DMS79 (cell line): Measurements from ENCODE around the gene ZNHIT1.

Source experiments
- DNase-seq: peaks from one replicate; lab custom pipeline; 2025; lab: John Stamatoyannopoulos, UW

ZNHIT1 gene

DNA sequence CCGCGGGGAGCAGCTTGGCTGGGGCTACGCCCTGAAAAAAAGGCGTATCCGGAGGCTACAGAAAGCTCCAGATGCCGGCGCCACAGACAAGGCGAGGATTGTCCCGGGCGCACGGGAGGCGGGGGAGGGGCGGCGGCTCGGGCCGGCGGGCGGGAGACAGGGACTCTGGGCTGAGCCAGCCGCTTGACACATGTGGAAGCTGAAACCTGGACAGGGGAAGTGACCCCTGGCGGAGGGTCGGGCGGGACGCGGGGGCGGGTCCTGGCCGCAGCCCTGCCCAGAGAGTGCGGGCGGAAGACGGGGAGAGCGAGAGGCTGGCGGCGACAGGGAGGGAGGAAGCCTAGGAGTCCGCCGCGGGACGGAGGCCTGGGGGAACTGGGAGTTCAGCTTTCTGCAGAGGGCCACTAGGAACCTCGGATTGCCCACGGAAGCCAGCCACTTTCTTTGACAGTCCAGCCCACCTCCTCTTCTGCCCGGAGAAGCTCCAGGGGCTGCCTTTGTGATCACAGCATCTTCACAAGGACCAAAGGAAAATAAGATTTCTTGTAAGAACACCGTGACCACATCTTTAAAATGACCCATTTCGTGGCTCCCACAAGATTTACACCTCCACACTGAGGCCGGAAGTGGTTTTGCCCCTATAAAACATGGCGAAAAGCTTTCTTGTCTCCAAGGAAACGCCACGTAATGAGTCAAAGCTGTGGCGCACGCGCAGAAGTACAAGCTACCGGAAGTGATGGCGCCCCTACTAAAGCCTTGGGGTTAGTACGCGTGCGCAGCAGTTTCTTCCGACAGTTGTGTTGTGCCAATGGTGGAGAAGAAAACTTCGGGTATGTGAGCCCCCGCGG is at the start of gene ZNHIT1, which contains the start of gene PLOD3:
Gene ZNHIT1 (plus strand): TSS at position 778 of the 848 bp plus-strand sequence. CDS start 31 bp downstream, at position 809.
Gene PLOD3 (minus strand): TSS at position 194 of the 848 bp plus-strand sequence. CDS start 307 bp downstream, outside the sequence.
- peak; percentile 92 for DNase-seq

DNA sequence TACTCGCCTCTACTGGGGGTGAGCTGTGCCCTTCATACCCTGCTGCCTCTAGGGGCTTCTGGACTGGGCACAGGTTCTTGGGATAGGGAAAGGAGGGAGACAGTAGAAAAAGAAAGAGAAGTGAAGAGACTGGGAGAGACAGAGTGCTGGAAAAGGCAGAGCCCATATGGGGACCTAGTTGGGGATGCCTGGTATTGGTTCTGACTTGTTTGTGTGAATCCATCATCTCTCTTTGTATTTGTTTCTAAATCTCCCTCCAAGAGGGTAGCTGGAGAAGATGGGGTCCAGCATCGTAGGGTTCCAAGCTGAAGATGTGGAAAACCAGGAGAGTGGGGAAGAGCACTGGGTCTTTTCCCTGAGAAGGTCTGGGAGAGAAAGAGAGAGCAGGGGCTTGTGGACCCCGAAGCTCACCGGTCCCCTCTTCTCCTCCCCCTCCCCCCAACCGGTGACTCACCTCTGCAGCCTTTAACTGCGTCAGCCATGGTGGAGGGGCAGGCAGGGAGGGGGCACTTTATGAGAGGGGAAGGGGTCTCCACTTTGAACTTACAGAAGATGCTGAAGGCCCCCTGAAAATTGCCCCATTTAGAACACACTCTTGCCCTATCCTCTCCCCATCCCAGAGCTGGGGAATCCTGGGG is 49.4 kb upstream of the ZNHIT1 start:
- DNase-seq, result no peak

GRCh38 chr7:101169110-101169837 is 48.7 kb upstream of the ZNHIT1 start:
- no peak for DNase-seq

DNA sequence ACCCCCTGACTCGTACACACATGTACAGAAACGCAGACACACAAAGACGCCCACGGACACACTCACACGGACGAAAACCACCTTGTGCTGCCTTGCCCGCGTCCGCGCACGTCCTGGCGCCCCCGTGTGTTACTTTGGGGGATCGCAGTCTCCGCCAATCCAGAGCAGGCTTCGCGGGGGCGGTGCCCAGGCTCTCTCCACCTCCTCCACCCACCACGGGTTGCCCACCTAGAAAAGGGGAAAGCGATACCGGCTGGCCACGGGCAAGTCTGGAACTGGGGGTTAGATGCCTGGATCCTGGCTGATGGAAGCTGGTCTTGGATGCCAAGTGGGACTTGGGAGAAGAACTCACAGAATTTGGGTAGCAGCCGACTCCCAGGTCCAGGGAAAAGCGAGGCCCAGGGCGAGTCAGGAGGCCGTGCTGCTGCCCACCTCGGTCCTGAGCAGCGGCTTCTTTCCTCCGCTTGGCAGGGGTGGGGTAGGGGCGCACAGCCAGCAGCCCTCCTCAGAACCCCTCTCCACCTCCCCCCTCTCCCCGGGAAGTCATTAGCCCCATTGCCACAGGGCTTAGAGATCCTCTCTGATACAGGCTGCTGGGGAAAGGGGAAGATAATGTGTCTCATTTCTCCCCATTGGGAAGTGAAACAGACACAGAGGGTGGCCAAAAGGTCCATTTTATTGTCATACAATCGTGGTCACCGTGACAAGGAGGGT is 48.0 kb upstream of the ZNHIT1 start:
- DNase-seq, result no peak

DNA sequence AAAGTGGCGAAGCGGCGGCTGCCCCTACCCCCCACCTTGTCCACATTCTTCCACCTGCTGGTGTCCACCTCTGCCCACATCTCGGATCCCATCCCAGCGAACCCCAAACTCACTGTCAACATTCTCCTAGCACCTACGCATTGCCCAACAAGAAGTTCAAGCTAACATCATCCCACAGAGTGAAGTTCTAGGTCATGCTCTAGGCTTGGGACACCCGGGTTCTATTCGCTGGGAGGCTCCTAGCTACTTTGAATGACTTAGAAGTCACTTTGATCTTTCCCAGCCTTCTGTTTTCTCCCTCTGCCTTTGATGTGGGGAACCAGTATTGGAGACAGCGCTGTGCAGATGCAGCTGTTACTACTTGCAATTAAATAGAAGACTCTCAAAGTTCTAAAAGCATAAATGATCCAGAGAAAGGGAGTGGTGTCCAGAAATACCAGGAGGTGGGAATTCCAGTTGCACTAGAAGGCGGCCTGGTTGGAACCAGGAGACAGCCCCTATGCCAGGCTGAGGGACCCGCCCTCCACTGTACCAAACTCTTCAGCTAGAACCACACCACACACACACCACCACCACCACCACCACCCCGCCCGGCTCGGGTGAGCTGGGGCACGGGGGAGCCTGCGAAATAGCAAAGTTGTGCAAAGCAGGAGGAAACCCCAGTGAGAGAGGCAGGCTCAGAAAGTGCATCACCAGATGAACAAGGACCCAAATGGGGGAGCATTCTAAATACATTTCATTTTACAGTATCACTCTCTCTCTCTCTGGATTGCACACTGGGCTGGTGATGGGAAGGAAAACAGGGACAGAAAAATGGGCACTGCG is 47.1 kb upstream of the ZNHIT1 start:
- no peak for DNase-seq

DNA sequence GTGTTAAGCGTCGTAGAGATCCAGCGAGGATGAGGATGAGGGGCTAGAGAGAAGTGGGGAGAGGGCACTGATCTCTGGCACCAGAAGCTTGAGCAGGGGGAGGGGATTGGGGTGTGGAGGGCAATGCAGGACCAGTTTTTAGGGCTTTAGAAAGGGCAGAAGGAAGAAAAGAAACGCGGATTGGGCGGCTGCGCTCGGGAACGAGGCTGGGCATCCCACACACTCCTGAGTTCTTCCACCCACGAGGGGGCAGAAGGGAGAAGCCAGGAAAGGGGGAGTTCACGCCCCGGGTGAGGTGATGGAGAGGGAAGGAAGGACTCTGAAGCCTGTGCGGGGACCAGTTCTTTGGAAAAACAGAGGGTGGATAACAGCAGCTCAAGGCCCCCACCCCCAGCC is 46.5 kb upstream of the ZNHIT1 start:
- no peak for DNase-seq

DNA sequence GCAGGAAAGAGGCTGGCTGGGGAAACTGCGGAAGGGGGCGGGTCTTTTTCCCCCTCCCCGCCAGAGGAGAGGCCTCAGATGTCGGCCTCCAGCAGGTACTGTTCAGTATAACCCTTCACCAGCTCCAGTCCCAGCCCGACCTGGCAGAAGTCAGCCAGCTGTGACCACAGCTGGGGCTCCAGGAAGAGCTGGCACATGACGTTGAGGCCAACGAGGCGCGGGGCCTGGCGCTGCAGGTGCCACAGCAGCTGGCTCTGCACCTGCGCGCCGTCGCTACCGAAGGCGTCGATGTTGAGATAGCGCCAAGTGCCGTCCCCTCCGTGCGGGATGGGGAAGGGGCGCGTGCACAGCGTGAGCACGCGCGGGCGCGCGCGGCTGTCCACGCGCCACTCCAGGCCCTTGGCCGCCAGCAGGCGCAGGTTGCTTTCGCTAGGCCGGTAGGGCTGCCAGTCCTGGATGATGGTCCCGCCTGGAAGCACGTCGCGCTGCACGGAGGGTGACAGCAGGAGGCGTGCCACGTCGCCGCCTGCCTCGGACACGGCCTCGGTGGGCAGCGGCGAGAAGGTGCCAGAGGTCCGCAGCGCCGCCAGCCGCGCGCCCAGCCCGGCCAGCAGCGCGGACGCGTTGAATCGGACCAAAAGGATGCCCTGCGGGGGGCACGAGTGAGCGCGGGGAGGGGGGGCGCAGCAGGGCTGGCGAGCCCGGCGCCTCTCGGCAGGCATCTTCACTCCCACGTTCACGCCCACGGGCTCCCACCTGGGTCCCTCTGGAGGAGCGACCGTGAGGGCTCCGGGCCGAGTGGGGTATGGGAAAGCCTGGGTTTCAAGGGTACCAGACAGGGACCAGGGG is 45.7 kb upstream of the ZNHIT1 start:
- DNase-seq, result peak; percentile 87

- peak; percentile 79 for DNase-seq
Measured at GRCh38 chr7:101172854-101173751, 44.9 kb upstream of the ZNHIT1 start.

GRCh38 chr7:101173752-101174244 is 44.2 kb upstream of the ZNHIT1 start:
- DNase-seq, result peak; percentile 15

DNA sequence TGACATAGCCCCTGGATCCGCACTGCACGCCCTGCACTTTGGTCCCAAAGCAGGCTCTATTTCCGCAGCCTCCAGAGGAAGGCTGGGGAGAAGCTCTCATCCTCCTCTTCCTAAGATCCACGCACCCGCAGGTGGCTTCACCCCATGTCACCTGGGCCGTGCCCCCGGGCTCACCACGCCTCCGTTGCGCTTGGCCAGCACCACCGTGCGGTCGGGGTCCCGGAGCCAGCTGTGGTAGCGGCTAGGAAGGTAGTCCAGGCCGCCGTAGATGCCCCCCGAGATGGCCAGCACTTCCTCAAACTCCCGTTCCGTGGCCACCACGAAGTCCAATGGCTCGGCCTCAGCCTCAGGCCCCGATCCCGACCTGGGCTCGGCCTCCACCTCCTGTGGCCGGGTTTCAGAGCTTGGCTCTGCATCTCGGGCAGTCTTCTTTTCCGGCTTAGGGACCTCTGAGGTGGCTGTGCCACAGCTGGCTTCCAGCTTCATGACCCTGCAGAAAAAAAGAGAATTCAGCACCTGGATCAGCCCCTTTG is 43.6 kb upstream of the ZNHIT1 start:
- DNase-seq, result no peak

- no peak for DNase-seq
Measured at GRCh38 chr7:101175664-101176063, 42.3 kb upstream of the ZNHIT1 start.

GRCh38 chr7:101177644-101178043 is 40.3 kb upstream of the ZNHIT1 start:
- no peak for DNase-seq

DNA sequence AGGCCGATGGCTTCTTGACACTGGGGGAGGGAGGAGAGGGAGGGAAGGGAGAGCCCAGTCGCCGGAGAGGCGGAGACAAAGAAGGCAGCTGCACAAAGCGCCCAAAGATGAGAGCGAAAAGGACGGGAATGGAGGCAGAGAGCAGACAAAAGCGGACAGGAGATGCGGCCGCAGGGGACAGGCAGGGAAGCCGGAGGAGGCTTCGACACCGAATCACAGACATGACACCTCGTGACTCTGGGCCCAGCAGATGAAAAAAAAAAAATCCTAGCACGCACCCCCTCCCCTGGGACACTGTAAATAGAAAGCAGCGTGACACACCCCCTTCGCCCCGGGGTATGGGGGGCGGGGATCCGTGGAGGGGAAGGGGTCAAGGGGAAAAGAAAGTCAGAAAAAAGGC is 38.8 kb upstream of the ZNHIT1 start:
- peak; percentile 70 for DNase-seq

DNA sequence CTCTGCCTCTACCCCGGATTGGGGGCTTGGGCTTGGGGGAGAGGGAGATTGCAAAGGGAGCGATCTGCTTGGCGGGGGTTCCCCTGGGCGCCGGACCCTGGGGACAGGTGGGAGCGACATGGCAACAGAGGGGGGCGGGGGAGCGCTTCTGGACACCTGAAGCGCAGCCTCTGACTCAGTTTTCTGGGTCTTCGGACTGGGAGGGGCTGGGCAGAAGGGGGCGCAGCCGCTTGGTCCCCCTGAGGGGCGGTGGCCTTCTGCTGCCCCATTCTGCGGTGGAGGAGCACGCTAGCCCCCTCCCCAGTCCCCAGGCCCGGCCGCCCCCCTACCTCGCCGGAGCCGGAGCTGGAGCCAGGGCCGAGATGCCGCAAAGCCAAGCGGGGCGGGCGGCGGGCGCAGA is 38.3 kb upstream of the ZNHIT1 start:
- no peak for DNase-seq

- DNase-seq, result peak; percentile 24
Measured at GRCh38 chr7:101180130-101180755, 37.7 kb upstream of the ZNHIT1 start, which contains the start of gene NAT16. Gene NAT16, minus strand, starts transcription at chr7:101180293. Its CDS starts 5,486 bp downstream, at chr7:101174807.

DNA sequence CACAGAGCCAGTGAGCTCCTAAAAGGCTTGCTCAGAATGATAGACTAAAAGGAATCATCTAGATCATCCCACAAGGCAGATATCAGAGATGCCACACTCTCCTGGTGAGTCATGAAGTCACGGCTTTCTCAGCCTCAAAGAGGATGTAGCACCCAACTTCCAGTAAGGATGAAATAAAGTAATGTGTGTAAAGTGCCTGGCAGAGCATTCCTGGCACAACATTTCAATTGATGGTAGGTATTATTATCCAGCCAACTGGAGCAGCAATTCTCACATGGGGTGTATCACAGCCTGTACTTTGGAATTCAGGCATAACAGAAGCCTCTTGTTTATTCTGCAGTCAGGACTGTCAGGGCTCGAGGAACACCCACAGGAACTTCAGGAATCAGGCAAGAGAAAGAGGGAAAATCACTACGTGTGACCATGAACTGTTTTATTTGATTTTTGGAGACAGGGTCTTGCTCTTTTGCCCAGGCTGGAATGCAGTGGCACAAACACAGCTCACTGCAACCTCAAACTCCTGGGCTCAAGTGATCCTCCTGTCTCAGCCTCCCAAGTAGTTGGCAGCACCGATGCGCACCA is 32.6 kb upstream of the ZNHIT1 start:
- no peak for DNase-seq

DNA sequence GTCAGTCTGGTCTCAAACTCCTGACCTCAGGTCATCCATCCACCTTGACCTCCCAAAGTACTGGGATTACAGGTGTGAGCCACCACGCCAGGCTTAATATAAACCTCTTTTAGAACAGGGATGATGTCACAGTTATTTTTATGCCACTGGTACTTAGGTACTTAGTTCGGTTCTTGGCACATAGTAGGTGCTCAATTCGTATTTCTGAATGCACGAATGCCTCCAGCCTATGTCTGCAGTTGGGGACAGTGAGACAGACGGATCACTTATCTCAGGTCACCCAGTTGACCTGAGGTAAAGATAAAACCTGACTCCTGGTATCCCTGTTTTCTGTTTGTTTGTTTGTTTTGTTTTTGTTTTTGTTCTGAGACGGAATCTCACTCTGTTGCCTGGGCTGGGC is 31.8 kb upstream of the ZNHIT1 start:
- no peak for DNase-seq
